IPS-15b (cell line): ENCODE data around the gene BACE2.
"Not testable (repeated sequence)": the region's sequence is repeated elsewhere in the genome, so short reads cannot be mapped to it uniquely, and the experiment has no call there.

ENCODE experiments used
- H3K27me3 ChIP-seq: one replicate; pipeline ENCODE4 v1.6.1; 2013; ENCODE audit warnings: low read length; ENCODE audit not compliant: control insufficient read depth, insufficient read depth
- H3K36me3 ChIP-seq: one replicate; pipeline ENCODE4 v1.6.1; 2013; ENCODE audit warnings: low read length; ENCODE audit not compliant: control insufficient read depth, insufficient read depth
- H3K4me1 ChIP-seq: one replicate; pipeline ENCODE4 v1.6.1; 2013; ENCODE audit warnings: mild to moderate bottlenecking, low read length; ENCODE audit not compliant: control insufficient read depth, insufficient read depth
- H3K4me3 ChIP-seq: one replicate; pipeline ENCODE4 v1.5.1; 2013; ENCODE audit warnings: low read depth, low read length
- H3K9ac ChIP-seq: one replicate; pipeline ENCODE4 v1.6.1; 2013; ENCODE audit warnings: low read depth, mild to moderate bottlenecking, low read length
- H3K9me3 ChIP-seq: one replicate; pipeline ENCODE4 v1.6.1; 2013; ENCODE audit warnings: mild to moderate bottlenecking, low read length; ENCODE audit not compliant: control insufficient read depth, insufficient read depth

The BACE2 gene

DNA sequence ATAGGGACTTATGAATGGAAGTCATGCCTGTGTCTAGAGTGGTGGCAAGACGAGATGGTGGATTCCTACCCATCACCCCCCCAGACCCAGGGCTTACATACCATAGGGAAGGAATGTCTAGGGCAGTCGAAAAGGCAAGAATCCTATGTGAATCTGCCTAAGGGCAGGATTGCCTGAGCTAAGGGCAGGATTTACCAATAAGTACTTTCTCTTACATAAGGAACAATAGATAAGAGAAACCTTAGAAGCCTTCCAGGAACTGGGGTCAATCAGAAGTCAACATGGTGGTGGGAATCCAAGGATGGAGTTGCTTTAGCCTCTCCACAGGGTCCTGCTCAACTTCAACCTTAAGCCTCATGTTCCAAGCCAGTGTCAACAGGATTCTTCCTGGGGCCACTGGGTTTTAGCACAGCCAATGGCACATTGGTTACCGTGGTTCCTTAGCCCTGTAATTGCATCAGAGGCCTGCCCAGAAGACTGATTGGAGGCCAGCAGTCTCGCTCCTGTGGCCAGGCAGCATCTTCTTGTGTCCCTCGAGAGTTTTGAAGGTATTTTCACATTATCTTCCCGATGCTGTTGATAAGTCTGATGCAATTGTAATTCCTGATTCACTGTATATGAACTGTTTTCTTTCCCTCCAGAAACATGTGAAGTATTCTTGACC is 20.7 kb downstream of the BACE2 start:
- Histone ChIP-seq H3K27me3 (no peaks in the 10 kb centered on the region), H3K4me3 (no peak overlapping the region), H3K9me3 (no peaks in the 10 kb centered on the region), H3K36me3 (no peaks in the 10 kb centered on the region), H3K4me1 (peaks cover 3% of the 10 kb centered on the region), H3K9ac (no peak overlapping the region)

DNA sequence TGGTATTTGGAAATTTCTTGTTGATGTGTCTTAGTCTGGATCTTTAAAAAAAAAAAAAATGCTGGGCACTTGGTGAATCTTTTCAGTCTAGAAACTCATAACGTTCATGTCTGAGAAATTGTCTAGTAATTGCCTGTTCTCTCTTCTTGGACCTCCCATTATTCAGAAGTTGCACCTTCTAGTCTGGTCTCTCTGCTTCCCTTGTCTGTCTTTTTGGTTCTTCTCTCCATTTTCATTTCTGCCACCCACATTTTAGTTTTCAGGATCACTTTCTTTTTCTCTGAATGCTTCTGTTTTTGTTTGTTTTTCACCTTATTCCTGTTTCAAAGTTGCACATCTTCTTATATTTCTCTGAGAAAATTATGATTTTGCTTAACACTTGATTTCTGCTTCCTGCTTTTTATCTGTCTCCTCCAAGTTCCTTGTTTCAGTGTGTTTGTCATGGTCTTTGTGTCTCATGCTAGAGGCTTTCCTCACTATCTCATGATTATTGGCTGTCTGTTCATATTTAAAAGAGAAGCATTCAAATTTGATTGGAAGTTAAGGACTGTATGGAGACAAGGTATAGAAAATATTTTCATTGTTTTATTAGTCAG is 21.3 kb downstream of the BACE2 start:
- Histone ChIP-seq H3K4me3 (no peak overlapping the region), H3K9me3 (no peaks in the 10 kb centered on the region), H3K27me3 (no peaks in the 10 kb centered on the region), H3K4me1 (peaks cover 2% of the 10 kb centered on the region), H3K9ac (no peak overlapping the region), H3K36me3 (no peaks in the 10 kb centered on the region)

DNA sequence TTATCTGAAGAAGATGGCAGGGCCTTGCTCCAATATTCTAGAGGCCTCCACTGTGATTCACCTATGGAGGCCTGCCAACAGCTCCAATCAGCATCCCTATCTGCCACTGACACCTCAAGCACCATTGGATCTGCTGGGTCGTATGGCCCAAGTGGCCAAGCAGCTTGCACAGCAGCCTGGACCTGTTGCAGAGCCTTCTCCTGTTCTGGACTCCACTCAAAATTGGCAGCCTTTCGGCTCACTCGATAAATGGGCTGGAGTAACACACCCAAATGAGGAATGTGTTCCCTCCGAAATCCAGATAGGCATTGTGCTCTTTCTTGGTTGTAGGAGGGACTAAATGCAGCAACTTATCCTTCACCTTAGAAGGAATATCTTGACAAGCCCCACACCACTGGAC is 24.6 kb downstream of the BACE2 start:
- not testable (repeated sequence) for H3K9ac ChIP-seq, H3K4me1 ChIP-seq, H3K27me3 ChIP-seq, H3K36me3 ChIP-seq, H3K9me3 ChIP-seq, H3K4me3 ChIP-seq

DNA sequence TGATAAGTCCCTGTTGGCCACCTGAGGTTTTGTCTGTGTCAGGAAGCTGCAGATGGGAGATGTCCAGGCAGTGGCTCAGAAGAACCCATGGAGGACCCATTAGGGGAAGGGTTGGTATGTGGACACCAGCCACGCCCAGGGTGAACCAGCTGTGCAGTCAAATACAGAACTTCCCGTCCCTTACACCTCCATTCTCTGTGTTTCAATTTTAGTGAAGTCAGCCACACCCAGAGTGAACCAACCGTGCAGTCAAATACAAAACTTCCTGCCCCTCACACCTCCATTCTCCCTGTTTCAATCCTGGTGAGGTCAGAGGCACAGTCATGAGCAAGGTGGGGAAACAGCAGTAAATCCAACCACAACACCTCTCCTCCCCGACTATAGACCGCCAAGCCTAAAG is 27.4 kb downstream of the BACE2 start:
- Histone ChIP-seq H3K9ac (no peak overlapping the region), H3K4me3 (no peak overlapping the region), H3K4me1 (no peaks in the 10 kb centered on the region), H3K9me3 (no peaks in the 10 kb centered on the region), H3K36me3 (no peaks in the 10 kb centered on the region), H3K27me3 (no peaks in the 10 kb centered on the region)

DNA sequence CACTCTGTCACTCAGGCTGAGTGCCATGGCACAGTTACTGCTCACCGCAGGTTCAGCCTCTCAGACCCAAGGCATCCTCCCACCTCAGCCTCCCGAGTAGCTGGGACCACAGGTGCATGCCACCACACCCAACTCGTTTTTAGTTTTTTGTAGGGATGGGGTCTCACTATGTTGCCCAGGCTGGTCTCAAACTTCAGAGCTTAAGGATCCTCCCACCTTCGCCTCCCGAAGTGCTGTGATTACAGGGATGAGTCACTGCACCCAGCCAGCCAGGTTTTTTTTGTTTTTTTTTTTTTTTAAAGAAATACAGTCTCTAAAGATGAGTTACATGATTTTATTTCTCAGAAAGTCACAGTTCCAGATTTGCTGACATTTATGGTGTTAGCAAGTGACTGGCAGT is 29.0 kb downstream of the BACE2 start:
- Histone ChIP-seq H3K4me1 (no peaks in the 10 kb centered on the region), H3K4me3 (no peak overlapping the region), H3K9ac (no peak overlapping the region), H3K36me3 (no peaks in the 10 kb centered on the region), H3K9me3 (no peaks in the 10 kb centered on the region), H3K27me3 (no peaks in the 10 kb centered on the region)

DNA sequence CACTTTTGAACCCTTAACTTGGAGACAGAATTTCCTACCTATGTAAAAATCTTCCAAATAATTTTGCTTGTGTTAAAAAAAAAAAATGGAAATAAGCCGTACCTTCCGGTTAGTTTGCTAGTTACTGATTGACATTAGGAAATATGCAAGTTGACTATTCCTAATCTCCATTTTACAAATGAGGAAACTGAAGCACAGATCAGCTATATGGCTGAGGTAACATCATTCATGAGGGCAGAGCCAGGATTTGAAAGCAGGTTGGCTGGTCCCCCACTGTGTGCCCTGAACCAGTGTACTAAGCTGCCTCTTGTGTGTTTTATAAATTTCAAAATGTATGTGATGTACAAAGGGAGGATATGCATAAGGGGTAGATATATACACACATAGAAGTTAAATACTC is 29.6 kb downstream of the BACE2 start:
- Histone ChIP-seq H3K27me3 (no peaks in the 10 kb centered on the region), H3K9ac (no peak overlapping the region), H3K4me3 (no peak overlapping the region), H3K4me1 (no peaks in the 10 kb centered on the region), H3K9me3 (no peaks in the 10 kb centered on the region), H3K36me3 (no peaks in the 10 kb centered on the region)

DNA sequence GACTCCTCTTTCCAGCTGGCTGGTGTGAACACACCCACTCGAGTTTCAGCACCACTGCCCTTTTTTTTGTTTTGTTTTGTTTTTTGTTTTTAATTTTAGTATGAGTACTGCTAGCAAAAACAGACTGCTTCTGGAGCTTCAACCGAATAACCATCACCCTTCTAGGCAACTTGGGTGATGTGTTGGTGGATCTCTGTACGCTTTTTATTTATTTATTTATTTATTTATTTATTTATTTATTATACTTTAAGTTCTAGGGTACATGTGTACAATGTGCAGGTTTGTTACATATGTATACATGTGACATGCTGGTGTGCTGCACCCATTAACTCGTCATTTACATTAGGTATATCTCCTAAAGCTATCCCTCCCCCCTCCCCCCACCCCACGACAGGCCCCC is 30.7 kb downstream of the BACE2 start:
- not testable (repeated sequence) for H3K36me3 ChIP-seq, H3K9me3 ChIP-seq, H3K9ac ChIP-seq, H3K27me3 ChIP-seq, H3K4me1 ChIP-seq, H3K4me3 ChIP-seq

DNA sequence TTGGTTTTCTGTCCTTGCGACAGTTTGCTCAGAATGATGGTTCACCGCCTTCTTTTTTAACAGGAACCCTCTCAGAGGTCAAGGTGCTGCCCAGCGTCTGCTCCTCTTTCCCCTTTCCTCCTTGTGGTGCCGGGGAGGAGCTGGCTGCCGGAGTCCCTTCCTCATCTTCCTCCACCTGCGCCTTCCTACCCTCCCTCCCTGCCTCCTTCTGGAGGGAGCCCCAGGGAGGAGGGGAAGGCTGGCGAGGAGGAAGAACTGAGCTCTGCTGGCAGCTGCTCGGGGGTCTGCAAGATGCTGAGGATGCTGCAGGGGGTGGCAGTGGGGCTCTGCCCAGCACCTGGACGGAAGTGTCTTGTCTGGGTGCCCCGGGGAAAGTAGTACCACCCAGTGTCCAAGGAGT is 31.2 kb downstream of the BACE2 start:
- H3K36me3 ChIP-seq, result no peaks in the 10 kb centered on the region
- H3K4me3 ChIP-seq, result no peak overlapping the region
- H3K27me3 ChIP-seq, result no peaks in the 10 kb centered on the region
- no peaks in the 10 kb centered on the region for H3K9me3 ChIP-seq
- no peaks in the 10 kb centered on the region for H3K4me1 ChIP-seq
- H3K9ac ChIP-seq, result no peak overlapping the region

DNA sequence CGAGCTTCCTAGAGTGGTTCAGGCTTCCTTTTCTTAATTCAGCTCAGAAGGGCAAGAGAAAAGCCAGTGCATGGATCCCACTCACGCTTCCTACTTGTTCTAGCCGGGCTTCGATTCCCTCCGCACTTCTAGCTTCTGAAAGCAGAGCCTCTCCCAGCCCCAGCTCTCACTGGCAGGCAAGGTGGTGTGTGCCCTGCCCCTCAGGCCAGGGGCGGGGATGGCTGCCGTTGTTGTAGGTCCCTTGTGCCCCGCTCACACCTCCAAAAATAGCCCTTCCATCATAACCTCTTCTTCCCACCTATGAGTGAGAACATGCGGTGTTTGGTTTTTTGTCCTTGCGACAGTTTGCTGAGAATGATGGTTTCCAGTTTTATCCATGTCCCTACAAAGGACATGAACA is 31.6 kb downstream of the BACE2 start:
- H3K4me3 ChIP-seq, result no peak overlapping the region
- H3K9me3 ChIP-seq, result no peaks in the 10 kb centered on the region
- H3K9ac ChIP-seq, result no peak overlapping the region
- H3K36me3 ChIP-seq, result no peaks in the 10 kb centered on the region
- no peaks in the 10 kb centered on the region for H3K4me1 ChIP-seq
- H3K27me3 ChIP-seq, result no peaks in the 10 kb centered on the region

DNA sequence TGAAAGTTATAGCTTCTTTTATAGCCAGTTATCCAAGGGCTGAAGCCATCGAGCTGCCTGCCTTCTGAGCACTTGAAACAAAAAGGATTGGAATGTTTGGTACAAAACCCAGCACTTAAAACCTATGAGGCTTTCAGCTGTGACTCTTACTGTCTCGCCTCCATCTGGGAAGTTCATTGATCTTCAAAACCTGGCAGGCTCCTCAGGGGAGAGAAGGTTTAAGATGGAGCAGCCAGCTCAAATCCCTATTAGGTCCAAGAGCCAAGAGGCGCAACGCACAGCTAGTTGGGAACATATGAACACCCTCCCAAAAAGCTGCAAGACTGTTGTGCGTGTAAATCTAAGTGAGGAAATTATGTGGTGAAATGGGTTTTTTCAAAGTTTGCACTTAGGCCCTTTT is 33.4 kb downstream of the BACE2 start:
- no peaks in the 10 kb centered on the region for H3K27me3 ChIP-seq
- H3K4me3 ChIP-seq, result no peak overlapping the region
- H3K9me3 ChIP-seq, result no peaks in the 10 kb centered on the region
- H3K4me1 ChIP-seq, result no peaks in the 10 kb centered on the region
- H3K36me3 ChIP-seq, result no peaks in the 10 kb centered on the region
- H3K9ac ChIP-seq, result no peak overlapping the region

DNA sequence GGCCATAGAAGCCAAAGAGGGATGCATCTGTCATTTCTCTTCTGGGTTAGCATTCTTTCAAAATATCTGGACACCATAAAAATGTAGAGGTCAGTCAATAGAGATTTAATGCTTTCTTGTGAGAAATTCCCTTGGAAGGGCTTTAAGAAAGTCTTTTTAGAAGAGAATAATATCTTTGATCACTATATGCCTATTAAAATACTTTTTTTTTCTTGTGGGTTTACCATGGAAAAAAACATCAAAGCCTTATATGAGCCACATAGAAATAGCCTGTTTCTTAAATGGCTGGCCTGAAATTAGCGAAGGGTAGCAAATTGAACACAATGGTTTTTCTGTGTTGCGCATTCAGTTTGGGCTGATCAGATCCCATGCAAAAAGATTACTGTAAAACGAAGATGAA is 36.8 kb downstream of the BACE2 start:
- H3K9me3 ChIP-seq, result no peaks in the 10 kb centered on the region
- no peaks in the 10 kb centered on the region for H3K4me1 ChIP-seq
- H3K9ac ChIP-seq, result no peak overlapping the region
- H3K36me3 ChIP-seq, result no peaks in the 10 kb centered on the region
- no peak overlapping the region for H3K4me3 ChIP-seq
- H3K27me3 ChIP-seq, result no peaks in the 10 kb centered on the region

DNA sequence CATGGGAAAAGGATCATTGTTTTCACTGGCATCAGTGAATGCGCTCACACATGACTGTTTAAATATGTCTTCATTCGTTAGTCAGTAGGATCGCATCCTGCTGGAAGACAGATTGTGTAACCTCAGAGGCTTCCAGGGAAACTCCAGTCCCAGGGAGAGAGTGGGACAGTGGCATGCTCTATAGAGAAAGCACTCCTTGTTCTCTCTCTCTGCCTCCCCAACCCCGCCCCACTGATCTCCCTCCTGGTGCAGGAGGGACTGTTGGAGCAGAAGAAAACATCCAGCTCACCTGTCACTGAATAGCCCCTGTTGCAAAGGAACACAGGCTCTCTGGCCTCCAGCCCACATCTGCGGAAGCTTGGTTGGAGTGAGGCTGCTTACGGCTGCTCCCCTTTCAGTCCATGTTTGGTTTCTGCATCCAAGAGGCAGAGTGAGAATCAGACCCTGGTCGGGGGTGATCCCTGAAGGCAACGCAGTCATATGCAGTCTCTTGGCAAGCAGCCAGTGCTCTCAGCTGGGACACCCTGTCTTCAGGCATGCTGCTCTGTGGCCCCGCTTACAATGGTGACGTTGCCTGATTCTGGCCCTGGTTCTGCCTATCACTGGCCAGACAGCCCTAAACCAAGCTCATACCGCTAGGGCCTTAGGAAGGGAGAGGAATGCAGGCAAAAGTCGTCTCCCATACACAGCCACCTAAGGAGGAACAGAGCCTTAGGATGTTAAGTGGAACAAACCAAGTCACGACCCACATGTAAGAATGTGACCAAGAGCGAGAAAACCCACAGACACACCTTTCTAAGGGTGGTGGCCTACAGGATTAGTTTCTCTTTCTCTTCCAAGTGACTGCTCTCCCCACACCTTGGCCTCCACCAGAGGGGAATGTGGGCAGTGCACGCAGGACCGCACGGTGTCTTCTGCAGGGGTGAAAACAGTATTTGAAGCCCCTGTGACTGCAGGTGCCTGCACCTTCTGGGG is 39.7 kb downstream of the BACE2 start:
- Histone ChIP-seq H3K27me3 (no peaks in the 10 kb centered on the region), H3K4me3 (no peak overlapping the region), H3K9ac (no peak overlapping the region), H3K36me3 (no peaks in the 10 kb centered on the region), H3K9me3 (no peaks in the 10 kb centered on the region), H3K4me1 (no peaks in the 10 kb centered on the region)
